K562 (cell line): ENCODE measurements around the gene KCNC3. TPM values are rescaled to one million over a fixed set of nuclear protein-coding genes. Genes with fewer than 3 reads are reported as not detected.

Source experiments
- BCOR ChIP-seq: fragments of 450-650 bp; IDR thresholded peaks from 2 replicates; pipeline ENCODE4 v1.6.1; 2016
- CEBPB ChIP-seq: fragments of 450-650 bp; IDR thresholded peaks from 2 replicates; pipeline ENCODE4 v1.6.1; 2016; ENCODE audit warnings: missing genetic modification characterization, missing compliant biosample characterization
- CHCHD3 ChIP-seq: fragments of 250-450 bp; sonication (Bioruptor Pico); IDR thresholded peaks from 2 replicates; pipeline ENCODE4 v2.1.2; 2022; ENCODE audit warnings: mild to moderate bottlenecking
- EHMT2 ChIP-seq: fragments of 450-650 bp; IDR thresholded peaks from 2 replicates; pipeline ENCODE4 v1.6.1; 2018; ENCODE audit warnings: antibody characterized with exemption
- FOXJ2 ChIP-seq: fragments of 200-800 bp; sonication (Bioruptor generic); IDR thresholded peaks from 2 replicates; pipeline ENCODE4 v1.6.1; 2016; ENCODE audit warnings: missing genetic modification characterization, missing compliant biosample characterization
- FOXP1 ChIP-seq: sonication (generic); formaldehyde crosslinking; IDR thresholded peaks from 2 replicates; pipeline ENCODE4 v1.8.0; 2022; ENCODE audit warnings: mild to moderate bottlenecking, missing genetic modification reagents
- GABPB1 ChIP-seq: sonication (generic); formaldehyde crosslinking; IDR thresholded peaks from 2 replicates; pipeline ENCODE4 v1.8.0; 2022; ENCODE audit warnings: mild to moderate bottlenecking, missing genetic modification reagents
- GATAD2A ChIP-seq: fragments of 450-650 bp; IDR thresholded peaks from 2 replicates; pipeline ENCODE4 v1.6.1; 2017
- HNRNPK ChIP-seq: fragments of 200-400 bp; formaldehyde crosslinking; IDR thresholded peaks from one replicate; pipeline ENCODE4 v1.6.1; 2018; ENCODE audit warnings: mild to moderate bottlenecking, low read depth, low read length; ENCODE audit not compliant: poor library complexity, severe bottlenecking
- MAFG ChIP-seq: fragments of 450-650 bp; conservative IDR thresholded peaks from 2 replicates; pipeline ENCODE4 v1.6.1; 2016; ENCODE audit warnings: missing genetic modification characterization, missing compliant biosample characterization
- POLR2AphosphoS5 ChIP-seq: IDR thresholded peaks from 2 replicates; pipeline ENCODE4 v1.6.1; 2011; ENCODE audit warnings: mild to moderate bottlenecking, low read depth, low read length, moderate library complexity; ENCODE audit not compliant: control insufficient read depth, insufficient read depth
- RUNX1 ChIP-seq: sonication (generic); IDR thresholded peaks from 2 replicates; pipeline ENCODE4 v1.6.1; 2016; ENCODE audit warnings: antibody characterized with exemption, low read depth
- SAFB2 ChIP-seq: fragments of 200-400 bp; formaldehyde crosslinking; IDR thresholded peaks from 2 replicates; pipeline ENCODE4 v1.6.1; 2018; ENCODE audit warnings: borderline replicate concordance, low read length, low read depth, moderate library complexity; ENCODE audit not compliant: severe bottlenecking
- SNRNP70 ChIP-seq: fragments of 200-400 bp; formaldehyde crosslinking; optimal IDR thresholded peaks from 2 replicates; pipeline ENCODE3; 2017; ENCODE audit warnings: low read depth, low read length
- SP1 ChIP-seq: sonication (generic); formaldehyde crosslinking; IDR thresholded peaks from 2 replicates; pipeline ENCODE4 v1.8.1; 2022; ENCODE audit warnings: mild to moderate bottlenecking, missing genetic modification reagents
- SRSF7 ChIP-seq: fragments of 200-400 bp; formaldehyde crosslinking; optimal IDR thresholded peaks from 2 replicates; pipeline ENCODE3; 2017; ENCODE audit warnings: mild to moderate bottlenecking, low read depth, low read length
- TEAD2 ChIP-seq: fragments of 450-650 bp; IDR thresholded peaks from 2 replicates; pipeline ENCODE4 v1.6.1; 2016; ENCODE audit warnings: missing genetic modification characterization, control low read depth, missing compliant biosample characterization
- ZNF263 ChIP-seq: sonication (generic); formaldehyde crosslinking; IDR thresholded peaks from 2 replicates; pipeline ENCODE4 v1.8.0; 2022; ENCODE audit warnings: mild to moderate bottlenecking, missing genetic modification reagents, borderline replicate concordance
- ZNF583 ChIP-seq: fragments of 250-450 bp; sonication (Bioruptor Pico); IDR thresholded peaks from 2 replicates; pipeline ENCODE4 v1.4.0; 2020
- ZNF780A ChIP-seq: fragments of 250-450 bp; sonication (Bioruptor Pico); IDR thresholded peaks from 2 replicates; pipeline ENCODE4 v1.5.0; 2021; ENCODE audit warnings: mild to moderate bottlenecking
- polyA plus RNA-seq, 8 experiments: library from polyadenylated mRNA; depleted of rRNA in 4 of 8; stranded (reverse) in 5 of 8; unstranded in 3 of 8; fragments of >200 nt; fragmentation: Nextera tagmentation in 2 of 8; fragmentation: Illumina TruSeq in 1 of 8; extraction: Ambion mirVana in 2 of 8; extraction: Trizol in 1 of 8; gene quantifications; 2 replicates each; pipeline versions ENCODE4 v1.2.1 to v1.2.3, GENCODE V29; 2011 to 2014; ENCODE audit warnings: inconsistent platforms in 1 of 8, missing spikeins in 1 of 8
- total RNA-seq, 7 experiments: library from RNA; depleted of rRNA in 6 of 7; stranded (reverse); fragments of >200 nt in 6 of 7; fragmentation: Illumina TruSeq in 2 of 7; extraction: Trizol in 2 of 7; gene quantifications; 2 replicates each; pipeline versions ENCODE4 v1.2.1 to v1.2.3, GENCODE V29; 2011 to 2021; ENCODE audit warnings: low replicate concordance in 1 of 7
- TF ChIP-seq, protein P1 (sequence below): fragments of 250-450 bp; sonication (Bioruptor Pico); IDR thresholded peaks from 2 replicates; pipeline ENCODE4 v1.5.0; 2020; ENCODE audit warnings: mild to moderate bottlenecking, borderline replicate concordance
- TF ChIP-seq, protein P2 (sequence below): IDR thresholded peaks from 2 replicates; pipeline ENCODE4 v1.6.1; 2016; ENCODE audit warnings: missing genetic modification characterization, missing compliant biosample characterization
- TF ChIP-seq, protein P3 (sequence below): sonication (generic); formaldehyde crosslinking; IDR thresholded peaks from 2 replicates; pipeline ENCODE4 v1.4.0; 2020; ENCODE audit warnings: mild to moderate bottlenecking, missing genetic modification reagents

Gene KCNC3
- total and polyA plus RNA-seq, 9 of the 15 experiments (the other 6 are each of a cell fraction or from before 2014, with no cell fraction given) = 0.03 to 26.2 (median 2.0) TPM

DNA sequence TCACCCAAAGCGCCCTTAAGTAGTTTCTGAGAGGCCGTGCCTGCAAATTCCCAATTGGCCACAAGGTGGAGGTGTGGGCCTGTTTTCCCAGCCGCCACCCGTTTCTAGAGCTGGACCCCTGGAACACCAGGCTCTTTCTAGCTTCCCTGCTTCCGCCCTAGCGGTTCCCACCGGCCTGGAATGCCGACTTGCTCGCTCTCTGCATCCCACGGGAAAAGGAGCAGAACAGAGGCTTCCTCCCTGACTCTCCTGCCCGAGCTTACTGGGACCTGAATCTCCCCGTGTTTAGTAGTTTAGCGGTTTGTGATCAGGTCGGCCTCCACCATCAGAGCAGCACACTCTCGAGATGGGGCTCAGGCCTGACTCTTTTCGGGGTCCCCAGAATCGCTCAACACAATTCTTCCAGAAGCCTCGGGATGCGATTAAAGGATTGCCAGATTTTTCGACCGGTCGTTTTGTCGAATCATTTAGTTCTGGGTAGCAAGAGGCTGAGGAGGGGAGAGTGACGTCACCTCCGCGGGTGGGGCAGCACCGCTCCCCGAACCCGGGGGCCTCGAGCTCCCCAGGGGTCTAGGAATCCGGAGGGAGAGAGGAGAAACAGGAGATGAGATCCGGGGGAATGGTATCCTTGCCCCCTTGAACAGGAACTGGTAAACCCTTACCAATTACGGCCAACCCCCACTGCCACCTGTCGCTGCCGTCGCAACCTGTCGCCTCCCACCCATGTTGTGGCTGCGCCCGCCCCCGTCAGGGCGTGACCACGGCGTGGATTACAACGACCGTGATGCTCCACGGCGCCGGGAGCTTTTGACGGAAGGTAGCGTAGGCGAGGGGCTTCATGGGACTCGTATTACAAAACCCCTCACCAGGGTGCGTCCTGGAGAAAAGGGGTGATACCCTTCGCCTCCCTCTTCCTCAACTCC is 28.3 kb upstream of the KCNC3 start (continued):
- no peak for TF ChIP-seq HNRNPK
- no peak for TF ChIP-seq SAFB2
- TF ChIP-seq GATAD2A = peak; percentile 59
- TF ChIP-seq TEAD2 (tag) = no peak
- TF ChIP-seq SRSF7 = no peak
- no peak for TF ChIP-seq GABPB1
- TF ChIP-seq, protein P1, sequence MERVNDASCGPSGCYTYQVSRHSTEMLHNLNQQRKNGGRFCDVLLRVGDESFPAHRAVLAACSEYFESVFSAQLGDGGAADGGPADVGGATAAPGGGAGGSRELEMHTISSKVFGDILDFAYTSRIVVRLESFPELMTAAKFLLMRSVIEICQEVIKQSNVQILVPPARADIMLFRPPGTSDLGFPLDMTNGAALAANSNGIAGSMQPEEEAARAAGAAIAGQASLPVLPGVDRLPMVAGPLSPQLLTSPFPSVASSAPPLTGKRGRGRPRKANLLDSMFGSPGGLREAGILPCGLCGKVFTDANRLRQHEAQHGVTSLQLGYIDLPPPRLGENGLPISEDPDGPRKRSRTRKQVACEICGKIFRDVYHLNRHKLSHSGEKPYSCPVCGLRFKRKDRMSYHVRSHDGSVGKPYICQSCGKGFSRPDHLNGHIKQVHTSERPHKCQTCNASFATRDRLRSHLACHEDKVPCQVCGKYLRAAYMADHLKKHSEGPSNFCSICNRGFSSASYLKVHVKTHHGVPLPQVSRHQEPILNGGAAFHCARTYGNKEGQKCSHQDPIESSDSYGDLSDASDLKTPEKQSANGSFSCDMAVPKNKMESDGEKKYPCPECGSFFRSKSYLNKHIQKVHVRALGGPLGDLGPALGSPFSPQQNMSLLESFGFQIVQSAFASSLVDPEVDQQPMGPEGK (CRISPR knock-in tag) = peak; percentile 77; the same call in 1 of the 2 replicates
- TF ChIP-seq RUNX1 = no peak
- TF ChIP-seq, protein P2, sequence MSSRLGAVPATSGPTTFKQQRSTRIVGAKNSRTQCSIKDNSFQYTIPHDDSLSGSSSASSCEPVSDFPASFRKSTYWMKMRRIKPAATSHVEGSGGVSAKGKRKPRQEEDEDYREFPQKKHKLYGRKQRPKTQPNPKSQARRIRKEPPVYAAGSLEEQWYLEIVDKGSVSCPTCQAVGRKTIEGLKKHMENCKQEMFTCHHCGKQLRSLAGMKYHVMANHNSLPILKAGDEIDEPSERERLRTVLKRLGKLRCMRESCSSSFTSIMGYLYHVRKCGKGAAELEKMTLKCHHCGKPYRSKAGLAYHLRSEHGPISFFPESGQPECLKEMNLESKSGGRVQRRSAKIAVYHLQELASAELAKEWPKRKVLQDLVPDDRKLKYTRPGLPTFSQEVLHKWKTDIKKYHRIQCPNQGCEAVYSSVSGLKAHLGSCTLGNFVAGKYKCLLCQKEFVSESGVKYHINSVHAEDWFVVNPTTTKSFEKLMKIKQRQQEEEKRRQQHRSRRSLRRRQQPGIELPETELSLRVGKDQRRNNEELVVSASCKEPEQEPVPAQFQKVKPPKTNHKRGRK (tag) = no peak
- TF ChIP-seq, protein P3, sequence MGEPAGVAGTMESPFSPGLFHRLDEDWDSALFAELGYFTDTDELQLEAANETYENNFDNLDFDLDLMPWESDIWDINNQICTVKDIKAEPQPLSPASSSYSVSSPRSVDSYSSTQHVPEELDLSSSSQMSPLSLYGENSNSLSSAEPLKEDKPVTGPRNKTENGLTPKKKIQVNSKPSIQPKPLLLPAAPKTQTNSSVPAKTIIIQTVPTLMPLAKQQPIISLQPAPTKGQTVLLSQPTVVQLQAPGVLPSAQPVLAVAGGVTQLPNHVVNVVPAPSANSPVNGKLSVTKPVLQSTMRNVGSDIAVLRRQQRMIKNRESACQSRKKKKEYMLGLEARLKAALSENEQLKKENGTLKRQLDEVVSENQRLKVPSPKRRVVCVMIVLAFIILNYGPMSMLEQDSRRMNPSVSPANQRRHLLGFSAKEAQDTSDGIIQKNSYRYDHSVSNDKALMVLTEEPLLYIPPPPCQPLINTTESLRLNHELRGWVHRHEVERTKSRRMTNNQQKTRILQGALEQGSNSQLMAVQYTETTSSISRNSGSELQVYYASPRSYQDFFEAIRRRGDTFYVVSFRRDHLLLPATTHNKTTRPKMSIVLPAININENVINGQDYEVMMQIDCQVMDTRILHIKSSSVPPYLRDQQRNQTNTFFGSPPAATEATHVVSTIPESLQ (CRISPR knock-in tag) = 0 out of 2 replicates have a peak, but pooled peaks have one; percentile 59
- TF ChIP-seq SNRNP70 = no peak
- TF ChIP-seq SP1 (CRISPR knock-in tag) = peak; percentile 82
- TF ChIP-seq POLR2AphosphoS5 = peak; percentile 45; the same call in 1 of the 2 replicates
- 0 out of 2 replicates have a peak, but pooled peaks have one; percentile 60 for TF ChIP-seq CHCHD3 (CRISPR knock-in tag)
- TF ChIP-seq FOXJ2 (tag) = no peak
- no peak for TF ChIP-seq EHMT2
- peak; percentile 48; the same call in 1 of the 2 replicates for TF ChIP-seq ZNF263 (CRISPR knock-in tag)
- no peak for TF ChIP-seq BCOR
- TF ChIP-seq FOXP1 (CRISPR knock-in tag) = no peak
- no peak for TF ChIP-seq ZNF583 (CRISPR knock-in tag)
- TF ChIP-seq ZNF780A (CRISPR knock-in tag) = 0 out of 2 replicates have a peak, but pooled peaks have one; percentile 45
- TF ChIP-seq MAFG = 0 out of 2 replicates have a peak, but pooled peaks have one; percentile 30
- TF ChIP-seq CEBPB (tag) = peak; percentile 62
